HG03066 (cell line): ENCODE data around the gene USO1.
A peak's percentile ranks its signal among the peaks of the same experiment; 100 is the strongest.

Source experiments
- ATAC-seq: cut with Tn5 transposase; IDR thresholded peaks from one replicate; pipeline ENCODE4 v1.9.1; 2021; ENCODE audit warnings: low read depth; ENCODE audit not compliant: unreplicated experiment

The USO1 gene

DNA sequence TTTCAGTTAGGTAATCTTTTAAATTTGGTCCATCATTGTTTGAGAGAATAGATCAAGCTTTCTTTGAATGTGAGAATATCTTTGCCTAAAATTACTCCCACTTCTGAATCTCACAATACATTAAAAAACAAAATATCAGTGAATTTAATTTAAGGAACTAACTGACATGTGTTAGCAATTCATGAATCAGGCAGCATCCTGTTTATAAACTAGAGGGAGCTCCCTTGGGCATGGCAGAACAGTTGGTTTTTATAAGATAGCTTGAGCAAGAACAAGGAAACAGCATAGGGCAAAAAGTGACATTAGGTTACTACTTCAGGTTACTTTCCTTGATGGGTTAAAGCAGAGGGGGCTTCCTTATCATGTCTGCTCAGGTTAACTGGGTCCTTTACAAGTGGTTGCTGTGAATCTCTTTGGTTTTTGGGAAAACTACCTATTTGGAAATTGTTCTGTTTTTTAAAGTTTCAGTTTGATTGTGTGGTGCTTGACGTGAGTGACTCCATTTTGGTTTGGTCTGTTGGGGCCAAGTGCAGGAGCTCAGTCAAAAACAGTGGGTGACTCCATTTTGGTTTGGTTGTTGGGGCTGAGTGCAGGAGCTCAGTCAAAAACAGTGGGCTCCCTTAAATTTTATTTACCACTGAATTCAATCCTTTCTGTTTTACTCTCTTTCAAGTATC is 109.9 kb downstream of the USO1 start:
- no peak for ATAC-seq

DNA sequence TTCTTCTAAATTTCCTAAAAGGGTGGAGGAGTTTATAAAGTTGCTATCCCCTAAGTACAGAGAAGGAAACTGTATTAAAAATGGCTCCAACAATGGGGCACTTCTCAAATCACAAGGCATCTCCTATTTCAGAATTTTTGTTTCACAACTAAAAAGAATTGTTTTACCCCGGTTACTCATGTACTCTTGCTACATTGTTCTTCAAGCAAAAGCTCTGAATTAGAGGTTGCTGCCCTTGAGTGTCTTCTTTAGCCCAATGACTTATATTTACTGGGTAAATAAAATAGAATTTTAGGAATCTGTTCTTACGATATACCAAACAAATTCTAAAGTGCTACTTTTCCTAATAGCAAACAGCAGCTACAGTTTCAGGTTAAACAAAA is 110.4 kb downstream of the USO1 start:
- ATAC-seq: no peak

DNA sequence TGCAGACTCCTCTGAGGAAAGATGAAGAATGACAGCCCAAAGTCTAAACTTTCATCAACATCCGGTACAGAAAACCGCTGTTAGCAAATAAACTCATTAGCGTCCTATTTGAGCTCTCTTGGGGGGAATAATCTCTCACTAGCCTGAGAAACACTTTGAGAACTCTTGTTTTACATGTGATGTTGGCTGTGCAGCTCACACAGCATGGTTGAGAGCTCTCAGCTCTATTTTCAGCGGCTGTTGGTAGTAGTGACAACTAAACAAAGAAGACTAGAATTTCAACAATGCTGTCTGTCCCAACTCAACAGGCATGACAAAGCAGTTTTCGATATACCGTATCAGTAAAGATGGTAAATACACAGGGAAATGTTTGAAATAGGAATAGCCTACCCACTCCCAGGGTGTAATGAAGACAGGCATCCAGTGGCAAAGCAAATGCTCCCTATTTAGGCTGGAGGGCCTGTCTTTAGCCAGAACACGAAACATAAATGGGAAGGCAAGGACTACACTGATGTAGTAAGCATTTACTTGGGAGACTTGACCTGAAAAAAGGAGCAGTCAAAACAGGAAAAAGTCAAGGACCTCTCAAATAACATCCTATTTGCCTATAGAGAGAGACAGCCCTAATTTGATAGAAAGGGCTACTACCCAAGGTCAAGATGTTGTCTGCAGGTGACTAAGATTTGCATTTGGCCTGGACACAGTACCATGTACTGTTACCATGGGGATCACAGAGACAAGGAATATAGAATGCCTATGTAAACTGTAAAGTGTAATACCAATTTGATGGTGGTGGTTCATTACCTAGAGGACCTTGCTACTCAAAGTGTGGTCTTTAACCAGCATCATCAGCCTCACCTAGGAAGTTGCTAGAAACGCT is 117.5 kb downstream of the USO1 start:
- no peak for ATAC-seq

DNA sequence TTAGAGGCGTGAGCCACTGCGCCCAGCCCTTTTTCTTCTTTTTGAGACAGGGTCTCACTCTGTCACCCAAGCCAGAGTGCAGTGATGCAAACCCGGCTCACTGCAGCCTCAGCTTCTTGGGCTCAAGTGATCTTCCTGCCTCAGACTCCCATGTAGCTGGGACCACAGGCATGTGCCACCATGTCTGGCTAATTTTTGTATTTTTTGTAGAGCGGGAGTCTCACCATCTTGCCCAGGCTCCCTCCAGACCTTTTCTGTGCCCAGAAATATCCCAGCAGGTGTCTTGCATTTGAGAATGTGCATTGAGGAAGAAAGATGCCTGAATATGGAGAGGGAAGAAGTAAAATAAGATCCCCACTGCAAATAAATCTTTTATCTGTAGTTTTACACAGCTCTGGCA is 119.2 kb downstream of the USO1 start:
- no peak for ATAC-seq

DNA sequence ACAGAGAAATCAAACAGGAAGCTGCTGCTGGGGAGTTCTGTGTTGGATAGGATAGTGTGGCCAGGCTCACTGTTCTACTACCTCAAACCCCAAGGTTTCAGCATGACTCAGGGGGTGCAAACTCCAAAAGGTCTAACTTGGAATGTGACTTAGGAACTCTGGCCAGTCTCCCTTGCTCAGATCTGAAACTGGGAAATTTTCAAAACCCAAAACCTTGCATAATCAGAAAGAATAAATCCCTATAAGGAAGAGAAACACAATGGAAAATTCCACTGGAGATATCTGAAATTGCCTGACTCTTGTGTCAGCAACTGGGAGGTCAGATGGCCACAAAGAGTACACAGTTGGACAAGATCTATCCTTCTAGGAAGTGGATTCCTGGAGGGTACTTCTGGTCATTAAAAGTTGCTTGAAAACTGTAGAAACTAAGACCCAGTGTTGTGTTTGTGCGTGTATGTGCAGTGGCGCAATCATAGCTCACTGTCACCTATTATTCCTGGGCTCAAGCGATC is 119.8 kb downstream of the USO1 start:
- no peak for ATAC-seq

DNA sequence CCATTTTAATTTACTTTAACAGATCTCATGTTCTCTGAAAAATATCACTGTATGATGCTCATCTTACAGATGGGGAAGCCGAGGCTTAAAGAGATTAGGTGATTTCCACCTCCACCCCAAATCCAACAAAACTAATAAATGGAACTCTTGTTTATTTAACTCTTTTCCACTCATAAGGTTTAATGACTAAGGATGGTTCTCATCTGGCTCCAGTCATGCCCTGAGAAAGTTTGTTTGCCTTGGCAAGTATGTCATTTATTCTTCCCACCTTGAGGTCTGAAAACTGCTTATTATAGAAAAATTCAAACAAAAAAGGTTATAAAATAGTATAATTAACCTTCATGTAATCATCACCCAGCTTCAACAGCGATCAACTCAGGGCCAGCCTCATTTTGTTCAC is 121.6 kb downstream of the USO1 start:
- no peak for ATAC-seq

DNA sequence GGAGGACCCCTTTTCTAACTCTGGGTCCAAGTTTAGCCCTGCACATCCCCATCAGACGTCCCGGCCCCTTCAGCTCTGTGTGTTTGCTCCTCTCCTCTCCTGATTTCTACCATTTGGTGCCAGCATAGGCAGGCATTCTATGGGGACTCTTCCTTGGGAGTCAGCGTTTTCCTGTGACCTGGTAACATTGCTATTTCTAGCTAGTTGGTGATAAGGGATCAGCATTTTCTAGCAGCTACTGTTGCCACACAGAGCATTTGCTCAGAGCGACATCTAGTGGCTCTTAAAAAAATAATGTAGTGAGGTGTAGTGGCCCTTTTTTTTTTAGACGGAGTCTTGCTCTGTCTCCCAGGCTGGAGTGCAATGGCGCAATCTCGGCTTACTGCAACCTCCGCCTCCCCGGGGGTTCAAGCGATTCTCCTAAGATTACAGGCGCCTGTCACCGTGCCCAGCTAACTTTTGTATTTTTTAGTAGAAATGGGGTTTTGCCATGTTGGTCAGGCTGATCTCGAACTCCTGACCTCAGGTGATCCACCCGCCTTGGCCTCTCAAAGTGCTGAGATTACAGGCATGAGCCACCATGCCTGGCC is 123.9 kb downstream of the USO1 start:
- ATAC-seq: peak; percentile 82

DNA sequence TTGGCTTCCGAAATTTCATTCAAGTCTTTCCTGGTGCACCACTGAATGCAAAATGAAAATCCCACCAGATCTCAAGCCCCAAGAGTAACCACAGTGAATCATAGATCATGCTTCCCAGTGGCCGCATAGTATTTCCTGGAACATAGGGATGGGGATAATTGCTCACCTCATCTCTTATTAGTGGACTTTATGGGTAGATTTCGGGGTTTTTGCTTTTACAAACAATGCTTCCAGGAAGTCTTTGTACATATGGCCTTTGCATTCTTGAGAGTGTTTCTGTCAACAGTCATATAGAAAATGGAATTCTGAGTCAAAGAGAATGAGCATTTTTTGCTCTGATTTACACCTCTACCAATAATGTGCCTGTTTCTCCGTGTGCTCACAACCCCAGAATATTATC is 124.5 kb downstream of the USO1 start:
- ATAC-seq: no peak

DNA sequence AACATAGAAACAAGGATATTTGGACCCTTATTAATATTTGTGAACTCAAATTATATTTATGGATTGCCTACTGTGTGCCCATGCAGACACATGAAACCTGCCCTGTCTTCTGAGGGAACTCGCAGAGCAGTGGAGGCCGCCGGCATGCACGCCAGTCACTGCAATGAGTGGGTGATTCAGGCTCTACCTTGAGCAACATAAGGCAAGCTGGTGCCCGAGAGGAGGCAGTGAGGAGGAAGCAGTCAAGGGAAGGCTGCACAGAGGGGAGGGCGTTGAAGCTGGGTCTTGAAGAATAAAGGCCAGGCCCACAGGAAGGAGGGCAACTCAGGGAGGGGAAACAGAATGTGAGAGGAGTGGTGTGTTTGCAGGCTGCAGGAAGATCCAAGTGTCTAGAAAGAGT is 125.1 kb downstream of the USO1 start:
- ATAC-seq: no peak

DNA sequence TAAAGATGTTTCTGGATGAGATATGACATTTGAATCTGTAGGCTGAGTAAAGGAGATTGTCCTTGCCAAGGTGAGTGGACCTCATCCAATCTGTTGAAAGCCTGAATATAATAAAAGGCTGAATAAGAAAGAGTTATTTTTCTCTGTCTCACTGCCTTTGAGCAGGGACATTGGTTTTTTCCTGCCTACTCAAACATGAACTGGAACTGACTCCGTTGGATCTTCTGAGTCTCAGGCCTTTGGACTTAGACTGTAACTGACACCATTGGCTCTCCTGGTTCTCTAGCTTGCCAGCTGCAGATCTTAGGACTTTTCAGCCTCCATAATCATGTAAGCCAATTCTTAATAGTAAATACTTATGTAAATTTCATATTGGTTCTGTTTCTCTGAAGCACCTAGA is 134.3 kb downstream of the USO1 start:
- no peak for ATAC-seq

DNA sequence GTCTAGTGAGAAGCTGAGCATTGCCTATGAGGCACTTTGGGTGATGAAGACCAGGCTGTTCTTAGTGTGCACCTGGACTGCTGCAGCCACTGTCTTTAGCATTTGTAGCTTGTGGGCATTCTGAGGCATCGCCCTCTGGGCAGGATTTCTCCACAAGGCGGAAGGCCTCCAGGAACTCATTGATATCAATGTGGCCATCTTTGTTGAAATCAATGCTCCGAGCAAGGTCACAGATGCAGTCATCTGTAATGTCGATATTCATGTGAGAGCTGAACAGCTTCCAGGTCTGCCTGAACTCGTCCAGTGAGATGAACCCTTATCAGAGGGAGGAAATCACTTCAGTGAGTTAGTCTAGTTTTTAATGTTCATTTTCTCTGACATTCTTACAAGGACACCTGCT is 136.2 kb downstream of the USO1 start:
- ATAC-seq: no peak
